Adrenal gland (tissue), 12 donors: ENCODE results near the gene RGS12. TPM values are rescaled to one million over a fixed set of nuclear protein-coding genes. Genes with fewer than 3 reads are reported as not detected.
"Not testable (repeated sequence)": the region's sequence is repeated elsewhere in the genome, so short reads cannot be mapped to it uniquely, and the experiment has no call there.

Experiments used
- DNase-seq, 7 donors: peaks; one replicate each; pipeline ENCODE4 v3.0.0-alpha.2; 2019 to 2020
- H3K27ac ChIP-seq, 5 donors: fragments of 200-600 bp; sonication (generic) in 4 of 5; 1 replicate in 3 of 5; 2 replicates in 2 of 5; pipeline versions ENCODE4 v1.5.1 to v1.8.0; 2016 to 2020; ENCODE audit warnings: mild to moderate bottlenecking in 1 of 5
- H3K27me3 ChIP-seq: fragments of 200-600 bp; 2 replicates; pipeline ENCODE4 v1.8.0; 2021
- H3K36me3 ChIP-seq, 2 donors: fragments of 200-600 bp; replicated peaks in 1 of 2; 1 replicate in 1 of 2; 2 replicates in 1 of 2; pipeline versions ENCODE4 v1.5.1 to v1.8.0; 2018 to 2022
- H3K4me1 ChIP-seq, 2 donors: fragments of 200-600 bp; replicated peaks in 1 of 2; 1 replicate in 1 of 2; 2 replicates in 1 of 2; pipeline versions ENCODE4 v1.5.1 to v1.8.0; 2018 to 2021
- H3K4me3 ChIP-seq, 4 donors: fragments of 200-600 bp; sonication (generic) in 3 of 4; one replicate each; pipeline ENCODE4 v1.5.1; 2016 to 2018
- H3K9me3 ChIP-seq, 3 donors: fragments of 200-600 bp; sonication (generic) in 1 of 3; replicated peaks in 1 of 3; 1 replicate in 2 of 3; 2 replicates in 1 of 3; pipeline versions ENCODE4 v1.5.1 to v1.8.0; 2016 to 2021
- POLR2A ChIP-seq, 2 donors: fragments of 450-650 bp; IDR thresholded peaks; one replicate each; pipeline ENCODE4 v1.6.1; 2017; ENCODE audit warnings: antibody characterized with exemption in 2 of 2, mild to moderate bottlenecking in 2 of 2, moderate library complexity in 1 of 2
- WGBS, 4 donors: extraction: QIAGEN DNeasy Blood & Tissue Kit in 2 of 4; methylation state at CpG; one replicate each; pipeline versions ENCODE4 v1.1.5 to v1.1.7; 2013 to 2017; 5-methylcytosine and 5-hydroxymethylcytosine counted together
- intact Hi-C, 2 donors: fragments of 100-400 bp; cut with DNase I; formaldehyde crosslinking; loops; one replicate each; pipeline versions ENCODE4 v1.14.1 to v1.15.0; 2022 to 2023
- polyA plus RNA-seq, 3 donors: library from polyadenylated mRNA; stranded (reverse); fragments of 200-250 nt in 2 of 3; fragments of 350-450 nt in 1 of 3; fragmentation: Illumina TruSeq in 1 of 3; extraction: RNeasy Lipid Tissue Mini Kit (QIAGEN cat#74804) in 1 of 3; gene quantifications; one replicate each; pipeline ENCODE4 v1.2.3, GENCODE V29; 2013 to 2014
- total RNA-seq, 9 donors: library from RNA; depleted of rRNA in 4 of 9; stranded (reverse); fragments of >200 nt in 4 of 9; fragments of 120-200 nt in 1 of 9; fragmentation: NEBNext Ultra II Directional in 1 of 9; extraction: Animal tissue kit (Norgen Biotek cat#: 25700) in 1 of 9; gene quantifications; one replicate each; pipeline versions ENCODE4 v1.1.0 to v1.2.4, GENCODE V29; 2013 to 2023
- TF ChIP-seq, protein P1 (sequence below), 6 experiments: fragments of 450-650 bp in 4 of 6; fragments of 200-600 bp in 2 of 6; sonication (generic) in 1 of 6; IDR thresholded peaks; 1 replicate in 5 of 6; 2 replicates in 1 of 6; pipeline versions ENCODE4 v1.5.1 to v1.8.0; 2016 to 2021; ENCODE audit warnings: antibody characterized with exemption in 6 of 6, mild to moderate bottlenecking in 2 of 6, moderate library complexity in 1 of 6
- donor health status: healthy with polysubstance abuse.
- donor health status: Bipolar disorder and iron deficiency.
- donor health status: DM: yes; HTN: yes; CAD: no.
- donor health status: DM: no; HTN: no; CAD: no.
- donor health status: DM: no; HTN: no; CAD: no.
- donor health status: DM: yes; HTN: yes; CAD: no.

Gene RGS12
- total and polyA plus RNA-seq, 12 donors = 8.2 to 73.9 (median 21.9) TPM

DNA sequence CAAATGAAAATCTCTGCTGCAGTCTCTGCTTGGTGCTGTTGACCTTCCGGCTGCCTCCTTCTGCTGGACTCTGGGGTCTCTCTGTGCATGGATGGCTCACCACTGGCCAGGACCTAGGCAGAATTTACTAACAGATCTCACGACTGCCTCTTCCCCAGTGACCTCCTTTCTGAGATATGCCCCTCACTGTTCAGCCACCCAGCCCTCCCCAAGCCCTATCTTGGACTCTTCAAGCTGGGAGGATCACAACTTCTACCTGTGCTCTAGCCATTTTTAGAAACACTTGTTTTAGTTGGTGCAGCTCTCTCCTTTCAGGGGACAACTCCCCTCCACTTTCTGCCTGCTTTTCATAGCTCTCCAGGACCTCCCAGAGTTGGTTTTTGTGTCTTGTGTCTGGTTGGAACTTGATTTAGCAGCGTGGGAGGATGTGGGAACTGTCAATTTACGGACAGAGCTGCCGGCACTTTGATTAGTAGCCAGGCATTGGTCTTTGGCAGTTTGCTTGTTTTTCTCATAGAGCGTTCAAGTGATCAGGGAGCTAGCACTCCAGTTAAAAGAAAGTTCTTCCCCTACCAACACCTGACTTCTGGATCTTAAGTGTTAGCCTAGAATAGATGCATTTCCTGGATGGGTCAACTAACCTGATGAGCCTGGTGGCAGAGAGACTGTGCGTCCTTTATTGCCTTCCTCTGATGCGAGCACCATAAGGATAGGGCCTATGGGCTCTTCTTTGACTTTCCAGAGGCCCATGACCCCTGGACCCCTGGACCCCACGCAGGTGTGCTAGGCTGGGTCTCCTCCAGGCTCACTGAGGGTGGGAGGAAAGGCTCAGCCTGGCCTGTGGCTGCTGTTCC lies 6.5 kb downstream of the RGS12 start:
- Histone ChIP-seq H3K9me3 (no peaks in the 10 kb centered on the region), H3K27me3 (no peaks in the 10 kb centered on the region), H3K27ac (no peak overlapping the region), H3K36me3 (no peaks in the 10 kb centered on the region), H3K4me1 (peaks cover 5 to 13% of the 10 kb centered on the region in 2 donors), H3K4me3 (no peak overlapping the region)
- TF ChIP-seq POLR2A (IDR thresholded peaks at IDR 0.05) = no peak
- TF ChIP-seq, protein P1, sequence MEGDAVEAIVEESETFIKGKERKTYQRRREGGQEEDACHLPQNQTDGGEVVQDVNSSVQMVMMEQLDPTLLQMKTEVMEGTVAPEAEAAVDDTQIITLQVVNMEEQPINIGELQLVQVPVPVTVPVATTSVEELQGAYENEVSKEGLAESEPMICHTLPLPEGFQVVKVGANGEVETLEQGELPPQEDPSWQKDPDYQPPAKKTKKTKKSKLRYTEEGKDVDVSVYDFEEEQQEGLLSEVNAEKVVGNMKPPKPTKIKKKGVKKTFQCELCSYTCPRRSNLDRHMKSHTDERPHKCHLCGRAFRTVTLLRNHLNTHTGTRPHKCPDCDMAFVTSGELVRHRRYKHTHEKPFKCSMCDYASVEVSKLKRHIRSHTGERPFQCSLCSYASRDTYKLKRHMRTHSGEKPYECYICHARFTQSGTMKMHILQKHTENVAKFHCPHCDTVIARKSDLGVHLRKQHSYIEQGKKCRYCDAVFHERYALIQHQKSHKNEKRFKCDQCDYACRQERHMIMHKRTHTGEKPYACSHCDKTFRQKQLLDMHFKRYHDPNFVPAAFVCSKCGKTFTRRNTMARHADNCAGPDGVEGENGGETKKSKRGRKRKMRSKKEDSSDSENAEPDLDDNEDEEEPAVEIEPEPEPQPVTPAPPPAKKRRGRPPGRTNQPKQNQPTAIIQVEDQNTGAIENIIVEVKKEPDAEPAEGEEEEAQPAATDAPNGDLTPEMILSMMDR (IDR thresholded peaks at IDR 0.05) = no peak
- peak in 4 of 7 donors; percentile 7 to 50 (median 10) for DNase-seq
- 76 to 81% (median 79%) methylated on average over 9 of the region's 9 CpGs for WGBS, 4 donors
- intact Hi-C loops = no loop called here

DNA sequence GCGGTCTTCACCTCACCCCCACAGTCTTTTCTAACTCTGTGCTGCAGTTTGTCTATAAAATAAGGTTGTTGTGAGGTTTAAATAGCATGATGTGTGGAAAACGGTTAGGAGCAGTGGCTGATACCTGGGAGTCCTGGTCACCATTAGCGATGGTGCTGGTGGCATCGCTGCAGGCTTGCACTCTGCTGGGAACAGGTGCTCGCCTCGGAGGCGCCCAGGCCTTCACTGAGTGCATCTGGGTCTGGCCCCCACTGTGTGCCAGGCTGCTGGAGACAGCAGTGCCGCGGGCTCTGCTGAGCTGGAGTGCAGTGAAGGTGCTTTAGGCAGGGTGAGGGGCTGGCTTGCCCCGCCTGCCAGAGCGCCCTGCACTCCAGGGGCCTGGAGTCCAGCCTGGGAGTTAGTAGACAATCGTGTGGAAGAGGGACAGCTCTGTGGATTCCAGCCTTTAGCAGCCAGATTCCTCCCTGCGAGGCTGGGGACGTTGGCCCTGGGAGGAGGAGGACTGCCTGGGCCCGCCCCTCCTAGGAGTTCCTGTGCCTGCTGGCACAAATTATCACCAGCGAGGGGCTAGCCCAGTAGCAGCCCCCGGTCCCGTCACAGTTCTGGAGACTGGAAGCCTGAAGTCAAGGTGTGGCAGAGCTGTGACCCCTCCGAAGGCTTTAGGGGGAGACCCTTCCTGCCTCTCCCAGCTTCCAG lies 7.3 kb downstream of the RGS12 start:
- 83 to 89% (median 86%) methylated on average over 12 to 19 of the region's 19 CpGs for WGBS, 4 donors
- Histone ChIP-seq H3K36me3 (no peaks in the 10 kb centered on the region), H3K4me3 (no peak overlapping the region), H3K27me3 (no peaks in the 10 kb centered on the region), H3K4me1 (peaks cover 12 to 19% of the 10 kb centered on the region in 2 donors), H3K9me3 (no peaks in the 10 kb centered on the region), H3K27ac (no peak overlapping the region)
- TF ChIP-seq, protein P1 (IDR thresholded peaks at IDR 0.05) = no peak
- TF ChIP-seq POLR2A (IDR thresholded peaks at IDR 0.05) = no peak
- intact Hi-C loops = no loop called here
- peak in 4 of 7 donors; percentile 10 to 50 (median 12) for DNase-seq

DNA sequence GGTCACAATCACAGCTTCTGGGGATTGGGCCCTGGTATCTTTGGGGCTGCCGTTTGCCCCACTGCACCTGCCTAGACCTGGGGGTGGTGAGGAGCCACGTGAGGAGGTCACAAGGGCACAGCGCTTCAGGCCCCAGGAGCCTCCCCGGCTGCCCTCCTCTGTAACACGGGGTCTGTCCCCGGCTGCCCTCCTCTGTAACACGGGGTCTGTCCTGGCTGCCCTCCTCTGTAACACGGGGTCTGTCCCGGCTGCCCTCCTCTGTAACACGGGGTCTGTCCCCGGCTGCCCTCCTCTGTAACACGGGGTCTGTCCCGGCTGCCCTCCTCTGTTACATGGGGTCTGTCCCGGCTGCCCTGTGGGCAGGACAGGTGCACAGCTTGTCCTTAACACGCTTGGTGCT lies 8.1 kb downstream of the RGS12 start:
- H3K9me3 ChIP-seq, H3K27ac ChIP-seq, H3K36me3 ChIP-seq, H3K4me3 ChIP-seq, intact Hi-C loops, H3K27me3 ChIP-seq: not testable (repeated sequence)
- peak in 4 of 7 donors; percentile 7 to 35 (median 10) for DNase-seq
- 89 to 94% (median 91%) methylated on average over 6 to 15 of the region's 15 CpGs for WGBS, 4 donors
- peaks cover 20 to 26% of the 10 kb centered on the region in 2 donors for H3K4me1 ChIP-seq

DNA sequence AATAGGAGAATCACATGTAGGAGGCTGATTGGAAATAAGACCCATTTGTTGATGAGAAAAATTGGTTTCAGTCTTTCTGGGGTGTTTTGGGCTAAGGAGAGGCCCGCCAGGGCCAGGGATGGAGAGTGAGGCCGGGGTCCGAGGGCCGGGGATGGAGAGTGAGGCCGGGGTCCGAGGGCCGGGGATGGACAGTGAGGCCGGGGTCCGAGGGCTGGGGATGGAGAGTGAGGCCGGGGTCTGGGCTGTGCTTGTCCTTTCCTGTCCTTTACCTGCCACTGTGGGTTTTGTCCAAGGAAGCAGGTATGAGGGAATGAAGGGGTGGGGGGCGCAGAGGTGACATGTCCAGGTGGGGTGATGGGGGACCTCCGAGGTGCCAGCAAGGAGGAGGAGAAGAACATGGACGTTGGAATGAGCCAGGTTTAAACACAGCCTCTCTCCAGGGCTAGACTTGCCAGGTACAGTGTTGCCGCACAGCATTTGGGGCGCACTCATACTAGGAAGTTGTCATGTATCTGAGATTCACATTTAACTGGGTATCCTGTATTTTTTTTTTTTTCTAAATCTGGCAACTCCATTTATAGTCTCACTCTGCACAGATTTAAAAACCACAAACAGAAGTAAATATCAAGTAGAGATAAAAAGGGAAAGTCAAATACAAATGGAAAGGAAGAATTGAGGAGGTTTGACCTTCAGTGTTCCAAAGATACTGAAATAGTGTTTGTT lies 8.8 kb downstream of the RGS12 start:
- Histone ChIP-seq H3K4me1 (peaks cover 25 to 33% of the 10 kb centered on the region in 2 donors), H3K36me3 (no peaks in the 10 kb centered on the region), H3K27me3 (no peaks in the 10 kb centered on the region), H3K27ac (peak overlapping the region in 2 of 5 donors; percentile 59 to 68), H3K4me3 (no peak overlapping the region), H3K9me3 (no peaks in the 10 kb centered on the region)
- DNase-seq = peak in 3 of 7 donors; percentile 11 to 13 (median 12)
- no peak for TF ChIP-seq POLR2A (IDR thresholded peaks at IDR 0.05)
- TF ChIP-seq, protein P1 (IDR thresholded peaks at IDR 0.05) = no peak
- intact Hi-C loops = no loop called here
- WGBS, 4 donors = 85 to 90% (median 86%) methylated on average over 15 of the region's 15 CpGs
